ENCODE measurements around the gene CMYA5.

CMYA5 gene

GRCh38 chr5:79841172-79841571, 151.5 kb downstream of the CMYA5 start:
- no peak for DNase-seq

DNA sequence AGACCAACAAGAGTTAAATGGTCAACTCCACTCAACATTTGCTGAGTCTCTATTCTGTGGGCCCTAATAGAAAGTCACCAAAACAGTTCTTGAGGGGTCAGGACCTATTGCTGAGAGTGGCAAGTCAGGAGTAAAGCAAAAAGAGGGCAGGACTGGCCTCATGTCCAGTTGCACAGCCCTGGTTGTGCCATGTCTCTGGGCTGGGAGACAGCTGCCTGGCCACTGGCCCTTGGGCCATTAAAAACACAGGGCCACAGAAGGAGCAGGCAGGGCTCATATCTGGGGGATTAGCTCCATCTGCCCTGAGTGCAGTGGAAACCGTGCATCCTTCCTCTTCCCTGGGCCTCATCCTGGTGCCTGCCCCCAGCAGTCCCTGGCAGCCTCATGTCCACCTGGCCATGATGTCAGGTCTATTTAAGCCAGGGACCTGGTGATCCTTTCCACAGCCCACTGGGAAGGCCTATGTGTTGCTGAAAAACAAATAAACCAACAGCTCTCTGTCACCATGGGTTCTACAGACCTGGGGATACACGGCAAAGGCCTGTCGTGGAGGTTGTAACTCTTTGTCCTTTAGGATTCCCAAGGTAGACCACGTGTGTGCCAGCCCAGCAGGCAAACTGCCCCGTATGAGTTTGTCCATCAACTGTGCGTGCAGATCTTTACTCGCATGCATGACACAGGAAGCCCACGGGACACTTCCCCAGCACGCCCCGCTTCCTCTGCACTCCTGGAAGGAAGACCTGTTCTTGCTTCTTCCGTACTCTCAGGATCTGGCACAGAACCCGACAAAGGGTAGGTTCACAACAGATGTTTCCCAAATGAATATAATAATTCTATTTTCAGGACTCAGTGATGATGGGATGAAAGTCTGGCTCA, 152.6 kb downstream of the CMYA5 start:
- DNase-seq = no peak

DNA sequence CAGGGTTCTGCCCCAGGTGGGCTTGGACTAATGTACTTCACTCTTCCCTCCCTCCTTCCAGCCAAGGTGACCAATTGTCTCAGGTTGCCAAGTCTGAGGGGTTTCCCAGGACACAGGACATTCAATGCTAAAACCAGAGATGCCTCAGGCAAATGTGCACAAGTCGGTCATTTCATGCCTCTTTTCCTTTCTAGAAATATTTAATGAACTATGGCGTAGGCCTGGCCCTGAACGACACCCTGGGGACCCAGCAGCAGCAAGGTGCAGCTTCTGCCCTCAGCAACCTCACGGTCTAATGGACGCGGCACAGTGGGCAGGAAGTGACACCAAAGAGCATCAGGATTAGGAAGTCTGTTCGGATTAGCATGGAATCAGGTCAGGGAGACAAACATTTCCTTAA, 153.4 kb downstream of the CMYA5 start:
- DNase-seq = no peak

GRCh38 chr5:79843450-79844388, 154.1 kb downstream of the CMYA5 start:
- no peak for DNase-seq

DNA sequence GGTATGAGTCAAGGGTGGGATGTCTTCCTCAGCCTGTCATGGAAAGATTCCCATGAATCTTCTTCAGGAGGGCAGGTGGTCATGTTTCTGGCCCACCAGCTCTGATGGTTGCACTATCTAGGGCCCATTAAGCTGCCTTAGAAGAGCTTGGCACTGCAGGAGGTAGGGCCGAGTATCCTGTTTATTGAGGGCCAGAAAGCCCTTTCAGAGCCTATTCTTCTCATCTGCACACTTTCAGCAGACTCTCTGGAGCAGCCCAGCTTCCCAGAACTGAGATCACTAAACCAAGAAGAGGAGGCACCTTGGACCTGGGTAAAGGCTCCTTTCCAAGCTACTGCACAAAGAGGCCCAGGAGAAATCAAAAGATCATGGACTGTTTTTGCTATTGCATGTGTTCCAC, 154.9 kb downstream of the CMYA5 start:
- no peak for DNase-seq

GRCh38 chr5:79845448-79846197, 156.0 kb downstream of the CMYA5 start:
- peak; percentile 59 for DNase-seq

GRCh38 chr5:79846198-79846521, 156.5 kb downstream of the CMYA5 start:
- DNase-seq = no peak

GRCh38 chr5:79847561-79847960, 157.9 kb downstream of the CMYA5 start:
- DNase-seq = no peak

DNA sequence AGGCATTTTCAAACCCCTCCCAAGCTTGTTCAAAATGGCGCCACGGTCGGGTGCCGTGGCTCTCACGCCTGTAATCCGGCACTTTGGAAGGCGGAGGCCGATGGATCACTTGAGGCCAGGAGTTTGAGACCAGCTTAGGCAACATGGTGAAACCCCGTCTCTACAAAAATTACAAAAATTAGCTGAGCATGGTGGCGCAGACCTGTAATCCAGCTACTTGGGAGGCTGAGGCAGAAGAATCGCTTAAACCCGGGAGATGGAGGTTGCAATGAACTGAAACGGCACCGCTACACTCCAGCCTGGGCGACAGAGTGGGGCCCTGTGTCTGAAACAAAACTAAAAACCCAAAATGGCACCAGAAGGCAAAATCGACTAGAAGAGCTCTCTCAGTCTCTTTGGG, 159.4 kb downstream of the CMYA5 start:
- no peak for DNase-seq
